ENCODE measurements around the gene KANSL3. TPM values are rescaled to one million over a fixed set of nuclear protein-coding genes. Genes with fewer than 3 reads are reported as not detected.
A peak's percentile ranks its signal among the peaks of the same experiment; 100 is the strongest.
"Not testable (repeated sequence)": the region's sequence is repeated elsewhere in the genome, so short reads cannot be mapped to it uniquely, and the experiment has no call there.

KANSL3 gene
- polyA plus RNA-seq, 4 donors, result 43.1 to 60.6 (median 56.2) TPM

DNA sequence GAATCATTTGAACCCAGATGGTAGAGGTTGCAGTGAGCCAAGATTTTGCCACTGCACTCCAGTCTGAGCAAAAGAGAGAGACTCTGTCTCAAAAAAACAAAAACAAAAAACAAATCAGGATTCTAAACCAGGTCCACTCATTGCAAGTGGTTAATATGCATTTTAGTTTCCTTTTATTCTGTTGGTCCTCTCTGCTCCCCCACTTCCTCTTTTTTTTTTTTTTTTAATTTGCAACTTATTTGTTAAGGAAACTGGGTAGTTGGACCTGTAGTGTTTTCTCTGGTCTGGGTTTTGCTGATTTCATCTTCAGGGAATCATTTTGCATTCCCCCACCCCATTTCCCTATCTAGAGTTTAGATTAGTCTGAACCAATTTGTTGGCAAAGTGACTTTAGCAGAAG is 18.4 kb upstream of the KANSL3 start:
- DNase-seq (ENCODE audit: low read depth in 4 of 4, low spot score in 3 of 4), result no peak

DNA sequence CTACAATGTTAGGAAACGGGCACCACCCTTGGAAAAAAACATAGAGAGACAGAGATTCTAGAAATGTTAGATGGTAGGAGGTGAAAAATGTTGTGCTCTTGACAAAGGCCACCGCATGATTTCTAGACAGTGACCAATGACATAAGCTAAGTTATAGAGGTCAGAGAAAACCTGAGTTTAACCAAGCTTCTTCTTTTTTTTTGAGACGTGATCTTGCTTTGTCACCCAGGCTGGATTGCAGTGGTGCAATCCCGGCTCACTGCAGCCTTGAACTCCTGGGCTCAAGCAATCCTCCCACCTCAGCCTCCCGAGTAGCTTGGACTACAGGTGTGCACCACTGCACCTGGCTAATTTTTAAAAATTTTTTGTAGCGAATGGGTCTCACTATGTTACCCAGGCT is 17.4 kb upstream of the KANSL3 start:
- no peak for DNase-seq (ENCODE audit: low read depth in 4 of 4, low spot score in 3 of 4)

DNA sequence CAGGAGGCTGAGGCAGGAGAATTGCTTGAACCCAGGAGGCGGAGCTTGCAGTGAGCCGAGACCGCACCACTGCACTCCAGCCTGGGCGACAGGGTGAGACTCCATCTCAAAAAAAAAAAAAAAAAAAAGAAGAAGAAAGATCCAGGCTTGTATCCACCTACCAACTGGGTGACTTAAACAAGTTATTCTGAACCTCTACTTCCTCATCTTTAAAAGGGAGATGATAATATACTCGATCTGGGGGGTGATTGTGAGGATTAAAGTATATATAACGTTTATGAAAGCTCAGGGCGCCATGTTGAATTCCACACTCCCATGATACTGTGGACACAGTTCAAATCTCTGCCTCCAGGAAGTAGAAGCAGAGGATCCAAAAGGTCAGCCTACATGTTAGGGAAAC is 16.7 kb upstream of the KANSL3 start:
- not testable (repeated sequence) for DNase-seq (ENCODE audit: low read depth in 4 of 4, low spot score in 3 of 4)

DNA sequence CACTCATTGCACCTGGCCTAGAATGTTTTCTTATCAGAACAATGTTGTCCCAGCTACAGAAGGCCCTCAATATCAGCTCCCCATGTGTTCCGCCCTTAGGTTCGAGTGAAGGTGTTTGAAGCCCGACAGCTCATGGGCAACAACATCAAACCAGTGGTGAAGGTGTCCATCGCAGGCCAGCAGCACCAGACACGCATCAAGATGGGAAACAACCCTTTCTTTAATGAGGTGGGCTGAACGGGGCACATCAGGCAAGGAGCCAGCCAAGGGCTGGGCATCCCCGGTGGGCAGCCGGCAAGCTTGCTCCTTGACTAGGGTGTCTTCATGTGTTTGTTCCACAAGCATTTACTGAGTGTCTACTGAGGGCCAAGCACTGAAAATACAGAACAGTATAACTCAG is 13.7 kb upstream of the KANSL3 start:
- DNase-seq (ENCODE audit: low read depth in 4 of 4, low spot score in 3 of 4), result no peak

DNA sequence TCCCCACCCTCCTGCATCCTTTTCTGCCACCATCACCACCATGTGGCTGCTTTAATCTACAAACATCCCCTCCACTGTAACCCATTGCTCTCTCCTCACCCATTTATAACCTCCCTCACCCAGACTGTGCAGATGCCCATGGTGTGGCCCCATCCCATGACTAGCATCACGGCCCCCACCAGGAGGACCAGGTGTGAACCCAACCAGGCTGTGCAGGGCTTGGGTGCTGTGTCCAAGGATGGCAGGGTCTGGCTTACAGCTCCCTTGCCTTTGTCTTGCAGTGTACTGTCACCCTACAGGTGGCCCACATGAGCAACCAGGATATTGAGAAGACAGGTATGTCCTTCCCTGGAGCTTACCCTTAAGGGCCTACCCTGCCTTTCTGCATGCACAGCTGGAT is 11.2 kb upstream of the KANSL3 start:
- DNase-seq (ENCODE audit: low read depth in 4 of 4, low spot score in 3 of 4), result no peak

DNA sequence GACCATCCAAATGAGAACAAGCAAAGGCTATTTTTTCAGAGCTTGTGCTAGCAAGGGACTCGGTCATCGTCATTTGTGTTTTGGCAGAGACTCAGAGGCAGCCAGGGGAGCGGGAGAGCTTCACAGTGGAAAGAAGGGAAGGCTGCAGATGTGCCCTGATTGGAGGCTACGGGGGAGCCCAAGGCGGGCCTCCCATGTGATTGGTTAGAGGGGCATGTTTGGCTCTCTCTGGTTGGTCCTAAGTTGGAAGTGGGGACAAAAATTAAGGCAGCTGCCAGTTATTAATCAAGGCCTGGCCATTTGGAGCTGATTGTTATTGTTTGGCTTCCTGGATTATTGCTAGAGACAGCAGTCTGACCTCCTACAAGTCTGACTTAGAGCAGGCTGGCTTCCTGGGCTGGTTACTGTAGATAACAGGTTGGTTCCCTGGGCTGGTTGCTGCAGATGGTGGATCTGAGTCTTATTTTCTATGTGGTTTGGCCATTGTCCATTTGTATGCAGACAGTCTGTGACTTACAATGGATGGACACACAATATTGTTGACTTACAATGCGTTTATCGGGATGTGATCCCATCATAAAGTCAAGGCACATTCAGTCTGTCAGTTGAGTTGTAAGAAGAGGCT is 10.3 kb upstream of the KANSL3 start:
- no peak for DNase-seq (ENCODE audit: low read depth in 4 of 4, low spot score in 3 of 4)

DNA sequence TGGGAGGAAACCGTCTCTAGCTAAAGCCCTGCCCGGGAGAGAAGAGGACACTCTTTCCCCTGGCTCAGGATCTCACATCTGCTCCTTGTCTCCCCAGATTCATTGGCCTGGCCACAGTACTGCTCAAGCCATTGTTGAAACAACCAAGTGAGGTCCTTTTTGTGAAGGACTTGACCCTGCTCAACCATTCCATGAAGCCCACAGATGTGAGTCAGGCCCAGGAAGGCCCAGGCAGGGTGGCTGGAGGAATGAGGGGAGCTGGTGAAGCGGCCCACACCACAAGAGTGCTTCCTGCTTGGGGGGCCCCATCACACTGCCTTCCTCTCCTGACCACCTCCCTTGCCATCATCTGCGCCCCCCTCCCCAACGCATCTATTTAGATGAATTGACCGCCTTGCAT is 9.6 kb upstream of the KANSL3 start:
- DNase-seq (ENCODE audit: low read depth in 4 of 4, low spot score in 3 of 4), result no peak

DNA sequence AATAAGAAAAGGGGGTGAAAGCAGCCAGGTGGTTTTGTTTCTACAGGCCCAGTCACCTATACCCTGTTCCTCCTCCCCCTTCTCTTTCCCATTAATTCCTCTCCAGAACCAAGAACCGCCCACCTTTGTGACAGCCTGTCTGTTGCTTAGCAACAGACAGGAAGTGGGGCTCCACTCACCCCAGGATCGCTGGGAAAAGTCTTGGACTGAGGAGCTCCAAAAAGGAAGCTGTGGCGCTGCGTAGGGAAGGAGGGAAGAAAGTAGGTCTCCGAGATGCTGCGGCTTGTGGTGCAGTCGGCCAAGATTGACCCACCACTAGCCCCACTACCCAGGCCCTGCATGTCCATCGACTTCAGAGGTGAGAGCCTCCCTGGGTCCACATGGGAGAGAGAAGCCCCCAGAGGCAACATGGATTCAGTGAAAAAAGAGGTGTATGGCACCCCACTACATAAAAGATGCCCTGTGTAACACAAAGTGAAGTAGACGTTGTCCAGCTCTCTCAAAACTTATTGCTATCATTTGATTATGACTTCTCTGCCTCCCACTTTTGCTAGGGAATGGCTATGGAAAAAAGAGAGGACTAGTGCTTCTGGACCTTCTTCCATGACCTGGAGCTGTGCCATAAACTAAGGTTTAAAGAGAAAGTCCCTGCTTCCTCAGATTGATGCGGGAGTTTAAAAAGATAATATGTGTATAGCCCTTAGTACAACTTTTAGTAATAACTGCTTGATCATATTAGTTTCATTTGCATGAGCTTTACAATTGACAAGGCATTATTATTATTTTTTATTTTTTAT is 4.7 kb upstream of the KANSL3 start, which contains the start of gene FER1L5:
Gene FER1L5, plus strand, starts transcription at position 201 of the 797 bp plus-strand sequence. Its CDS starts 73 bp downstream, at position 274.
- peak; percentile 58 to 82 (median 76) for DNase-seq (ENCODE audit: low read depth in 4 of 4, low spot score in 3 of 4)

DNA sequence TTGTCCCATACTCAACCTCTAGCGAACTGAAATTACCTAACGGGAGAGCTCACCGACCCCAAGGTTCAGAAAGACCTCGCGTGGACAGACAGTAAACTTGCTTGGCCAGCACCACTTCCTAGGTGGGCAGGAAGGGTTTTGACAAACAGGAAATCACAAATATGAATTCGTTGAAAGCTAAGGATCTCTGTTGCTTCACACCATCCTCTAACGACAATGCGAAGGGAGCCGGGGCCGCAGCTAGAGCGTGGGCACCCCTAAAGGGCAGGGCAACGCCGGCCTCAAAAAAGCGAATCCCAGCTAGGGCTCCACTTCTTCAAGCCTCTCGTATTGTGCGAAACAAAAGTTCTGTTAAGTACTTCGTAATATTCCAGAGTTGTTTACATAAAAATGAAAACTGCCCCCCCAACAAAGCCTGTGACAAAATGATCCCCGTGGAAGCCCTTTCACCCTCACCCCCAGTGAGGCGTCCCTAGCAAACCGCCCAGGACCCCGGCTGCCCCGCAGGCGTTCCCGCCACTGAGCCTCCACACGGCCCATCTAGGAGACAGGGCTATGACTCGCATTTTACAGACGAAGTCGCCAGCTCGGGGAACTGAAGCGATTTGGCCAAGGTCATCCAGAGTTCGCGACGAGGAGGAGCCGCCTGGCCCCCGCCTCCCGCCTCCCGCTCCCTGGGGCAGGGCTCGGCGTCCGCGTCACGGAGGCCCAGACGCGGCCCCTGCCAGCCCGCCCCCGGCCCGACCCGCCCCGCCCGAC is 548 bp downstream of the KANSL3 start:
- DNase-seq (ENCODE audit: low read depth in 4 of 4, low spot score in 3 of 4), result peak in 3 of 4 donors; percentile 31 to 52 (median 45)

DNA sequence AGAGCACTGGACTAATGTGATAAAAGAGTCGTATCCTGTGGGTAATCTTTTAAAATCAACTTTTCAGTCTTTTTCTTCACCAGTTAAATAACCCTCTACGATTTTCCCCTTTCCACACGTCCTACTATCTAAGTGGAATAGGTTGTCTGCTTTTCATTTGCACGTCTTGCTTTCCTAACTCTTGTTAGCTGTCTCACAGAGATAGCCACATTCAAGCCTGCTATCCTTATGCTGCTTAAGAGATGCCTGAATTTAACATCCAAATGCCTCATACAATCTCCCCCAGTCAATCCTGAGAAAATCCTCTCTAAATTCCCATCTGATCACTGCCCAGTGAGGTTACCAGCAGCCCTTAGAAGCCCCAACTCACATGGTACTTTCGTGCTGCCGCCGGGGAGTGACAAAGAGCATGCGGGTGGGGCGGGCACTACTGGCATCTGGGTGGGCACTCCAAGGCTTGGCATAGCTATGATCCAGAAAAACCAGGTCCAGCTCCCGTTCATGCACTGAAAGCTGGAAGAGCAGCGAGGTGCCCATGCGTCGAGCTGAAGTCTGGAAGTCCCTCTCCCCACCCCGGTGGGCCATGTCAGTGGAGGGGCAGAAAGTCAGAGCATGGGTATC is 1.5 kb downstream of the KANSL3 start:
- DNase-seq (ENCODE audit: low read depth in 4 of 4, low spot score in 3 of 4), result no peak

DNA sequence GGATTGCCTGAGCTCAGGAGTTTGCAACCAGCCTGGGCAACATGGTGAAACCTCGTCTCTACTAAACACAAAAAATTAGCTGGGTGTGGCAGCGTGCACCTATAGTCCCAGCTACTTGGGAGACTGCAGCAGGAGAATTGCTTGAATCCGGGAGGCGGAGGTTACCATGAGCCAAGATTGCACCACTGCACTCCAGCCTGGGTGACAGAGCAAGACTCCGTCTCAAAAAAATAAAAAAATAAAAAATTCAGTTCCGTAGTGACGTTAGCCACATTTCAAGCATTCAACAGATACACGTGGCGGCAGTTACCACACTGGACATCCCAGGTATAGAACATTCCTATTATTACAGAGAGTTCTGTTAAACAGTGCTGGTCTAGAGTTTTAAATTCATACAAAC is 4.5 kb downstream of the KANSL3 start:
- no peak for DNase-seq (ENCODE audit: low read depth in 4 of 4, low spot score in 3 of 4)

DNA sequence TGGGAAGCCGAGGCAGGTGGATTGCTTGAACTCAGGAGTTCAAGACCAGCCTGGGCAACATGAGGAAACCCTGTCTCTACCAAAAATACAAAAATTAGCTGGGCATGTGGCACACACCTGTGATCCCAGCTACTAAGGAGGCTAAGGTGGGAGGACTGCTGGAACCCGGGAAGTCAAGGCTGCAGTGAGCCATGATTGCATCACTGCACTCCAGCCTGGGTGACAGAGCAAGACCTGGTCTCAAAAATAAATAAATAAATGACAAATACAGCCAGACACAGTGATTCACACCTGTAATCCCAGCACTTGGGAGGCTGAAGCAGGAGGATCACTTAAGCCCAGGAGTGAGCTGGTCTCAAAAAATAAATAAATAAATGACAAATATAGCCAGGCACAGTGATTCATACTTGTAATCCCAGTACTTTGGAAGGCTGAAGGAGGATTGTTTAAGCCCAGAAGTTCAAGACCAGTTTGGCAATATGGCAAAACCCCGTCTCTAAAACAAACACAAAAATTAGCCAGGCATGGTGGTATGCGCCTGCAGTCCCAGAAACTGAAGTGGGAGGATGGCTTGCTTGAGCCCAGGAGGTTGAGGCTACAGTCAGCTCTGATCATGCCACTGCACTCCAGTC is 6.2 kb downstream of the KANSL3 start:
- DNase-seq (ENCODE audit: low read depth in 4 of 4, low spot score in 3 of 4), result no peak

DNA sequence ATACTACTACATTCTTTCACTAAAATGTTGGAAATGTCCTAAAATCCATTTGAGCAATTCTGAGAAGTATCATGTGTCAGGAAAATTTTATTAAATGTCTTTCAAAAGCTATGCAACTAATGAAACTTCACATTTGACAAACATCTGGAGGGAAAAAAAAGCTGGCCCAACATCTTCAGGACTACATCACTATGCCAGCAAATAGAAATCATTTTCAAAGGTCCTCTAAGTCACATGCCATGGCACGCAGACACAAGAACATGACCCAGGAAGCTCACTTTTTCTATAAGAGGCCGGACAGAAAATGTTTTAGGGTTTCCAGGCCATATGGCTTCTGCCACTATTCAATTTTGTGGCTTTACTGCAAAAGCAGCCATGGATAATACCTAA is 11.6 kb downstream of the KANSL3 start:
- DNase-seq (ENCODE audit: low read depth in 4 of 4, low spot score in 3 of 4), result no peak

DNA sequence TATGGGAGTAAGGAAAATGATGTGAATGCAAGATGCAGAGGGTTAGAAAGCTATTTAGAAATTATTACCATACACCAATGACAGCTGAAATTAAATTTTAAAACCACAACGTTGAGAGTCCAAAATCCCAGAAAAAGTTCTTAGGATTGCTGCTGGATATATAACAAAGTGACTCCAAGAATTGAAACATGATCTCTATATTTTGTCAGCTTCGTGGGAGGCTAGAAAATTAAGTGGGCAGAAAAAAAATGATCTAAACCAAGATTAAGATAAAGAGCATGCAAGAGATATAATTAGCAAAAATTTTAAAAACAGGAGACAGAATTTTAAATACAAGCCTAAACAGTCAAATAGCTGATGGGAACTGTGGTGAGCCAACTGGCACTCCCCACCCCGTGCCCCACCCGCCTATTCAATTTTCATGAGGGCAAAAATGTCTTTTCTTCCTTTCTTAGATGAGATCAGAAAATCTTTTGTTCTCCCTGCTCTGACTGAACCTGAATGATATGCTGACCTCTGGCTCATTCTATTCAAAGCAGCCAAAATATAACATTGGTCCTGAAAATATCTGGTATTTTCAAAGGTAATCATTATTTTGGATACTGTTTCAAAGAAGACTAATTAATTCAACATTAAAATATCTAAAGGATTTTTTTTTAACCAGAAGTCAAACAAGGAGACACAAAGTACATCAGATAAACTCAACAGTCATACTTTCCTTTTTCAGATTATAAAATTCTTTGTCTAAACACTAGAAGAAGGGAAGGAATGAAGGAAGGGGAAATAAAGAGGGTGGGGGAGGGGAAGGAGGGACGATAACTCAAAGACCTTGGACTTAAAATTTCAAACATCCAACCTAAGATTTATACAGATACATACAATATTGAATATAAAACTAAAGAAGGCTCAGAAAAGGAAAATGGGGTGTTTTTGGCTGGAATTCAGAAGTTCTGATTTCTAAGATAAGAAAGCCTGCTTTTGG is 12.2 kb downstream of the KANSL3 start:
- no peak for DNase-seq (ENCODE audit: low read depth in 4 of 4, low spot score in 3 of 4)

DNA sequence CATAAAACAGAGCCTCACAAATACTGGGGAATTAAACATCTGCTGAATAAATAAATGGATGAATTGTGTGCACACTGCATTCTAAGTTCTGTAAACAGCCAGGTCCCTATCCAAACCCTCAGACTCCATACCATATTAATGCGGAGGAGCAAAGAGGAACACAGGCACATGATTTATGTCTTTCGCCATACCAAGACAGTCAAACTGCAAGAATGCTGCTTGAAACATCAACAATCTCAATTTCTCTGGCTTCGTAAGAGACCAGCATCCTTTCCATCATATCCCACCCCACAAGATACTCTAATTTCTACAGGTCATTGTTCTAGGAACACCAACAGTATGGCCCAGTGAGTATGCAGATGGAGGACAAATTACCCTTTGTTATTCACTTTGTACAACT is 15.0 kb downstream of the KANSL3 start:
- DNase-seq (ENCODE audit: low read depth in 4 of 4, low spot score in 3 of 4), result no peak

DNA sequence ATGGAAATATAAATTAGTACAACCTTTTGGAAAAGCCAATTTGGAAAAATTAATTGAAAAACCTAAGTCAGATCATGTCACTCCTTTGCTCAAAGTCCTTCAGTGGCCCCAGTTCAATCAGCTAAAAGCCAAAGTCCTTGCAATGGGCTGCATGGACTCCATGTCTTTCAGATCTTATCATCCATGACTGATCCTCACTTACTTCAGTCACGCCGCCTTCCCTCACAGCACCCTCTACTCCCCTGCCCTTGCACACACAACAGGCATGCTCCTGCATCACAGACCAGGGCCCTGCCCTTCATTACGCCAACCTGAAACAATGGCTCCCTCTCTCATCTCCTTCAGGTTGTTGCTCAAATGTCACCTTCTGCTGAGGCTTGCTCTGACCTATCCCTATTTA is 15.6 kb downstream of the KANSL3 start:
- DNase-seq (ENCODE audit: low read depth in 4 of 4, low spot score in 3 of 4), result no peak

DNA sequence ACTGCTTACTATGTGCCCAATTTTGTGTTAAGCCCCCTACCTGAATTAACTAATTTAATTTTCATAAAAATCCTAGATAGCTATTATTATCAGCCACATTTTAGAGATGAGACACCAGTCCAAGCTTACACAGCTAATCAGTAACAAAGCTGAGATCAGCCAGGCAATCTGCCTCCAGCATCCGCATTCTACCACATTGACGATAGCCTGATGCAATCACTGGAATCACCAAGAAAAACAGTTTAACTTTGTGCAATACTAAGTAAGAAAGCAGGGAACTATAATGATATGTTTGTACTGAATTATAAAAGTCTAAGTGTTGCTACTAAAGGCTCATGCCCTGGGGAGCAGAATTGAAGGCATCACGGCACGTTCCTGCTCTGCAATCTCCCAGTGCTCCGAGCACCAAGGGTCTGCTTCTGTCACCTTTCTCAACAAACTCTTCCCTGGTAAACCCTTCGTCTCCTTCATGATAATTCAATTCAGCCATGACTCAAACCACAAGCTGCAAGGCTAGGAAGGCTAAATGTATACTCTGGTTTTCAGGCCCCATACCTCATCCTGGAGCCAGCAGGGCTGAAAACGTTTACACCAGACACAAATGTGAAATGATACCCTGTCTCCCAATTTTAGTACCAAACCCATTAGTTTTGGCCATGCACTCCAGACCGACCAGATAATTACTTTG is 19.4 kb downstream of the KANSL3 start:
- DNase-seq (ENCODE audit: low read depth in 4 of 4, low spot score in 3 of 4), result no peak

DNA sequence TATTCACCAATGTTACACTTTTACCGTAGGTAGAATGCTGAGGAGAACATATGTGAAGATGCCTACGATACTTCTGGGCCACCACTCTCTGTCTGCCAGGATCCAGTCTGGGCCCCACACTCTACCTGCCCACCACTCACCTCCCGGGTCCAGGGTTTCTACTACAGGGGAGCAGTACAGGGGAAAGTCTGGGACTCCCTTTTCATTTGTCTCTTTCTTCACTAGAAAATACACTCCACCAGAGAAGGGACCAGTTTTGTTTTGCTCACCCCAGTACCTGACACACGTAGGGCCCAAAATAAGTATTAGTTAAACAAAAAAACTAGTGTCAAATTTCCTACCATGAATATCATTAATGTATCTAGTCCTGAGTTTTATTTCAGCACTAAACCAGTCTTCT is 21.1 kb downstream of the KANSL3 start:
- DNase-seq (ENCODE audit: low read depth in 4 of 4, low spot score in 3 of 4), result no peak

DNA sequence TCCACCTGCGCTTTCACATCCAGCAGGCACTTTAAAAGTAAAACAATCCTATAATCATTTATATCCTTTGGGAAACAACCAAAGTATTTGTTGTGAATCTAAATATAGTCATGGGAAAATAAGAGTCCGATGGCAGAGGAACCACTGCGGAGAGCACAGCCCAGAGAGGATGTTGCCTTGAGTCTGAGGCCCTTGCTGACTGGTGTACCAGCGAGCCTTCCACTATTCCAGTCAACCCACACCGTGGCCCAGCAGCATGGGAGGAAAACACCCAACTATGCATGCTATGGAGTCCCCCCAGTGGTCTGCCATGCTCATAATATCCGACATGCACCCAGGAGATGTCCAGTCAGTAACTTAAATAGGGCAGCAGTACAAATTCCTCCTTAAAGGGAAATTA is 21.6 kb downstream of the KANSL3 start:
- no peak for DNase-seq (ENCODE audit: low read depth in 4 of 4, low spot score in 3 of 4)

All from left renal pelvis (tissue), 4 donors.